Prostate gland (tissue), 2 donors: ENCODE measurements around the gene FBXW12. TPM values are rescaled to one million over a fixed set of nuclear protein-coding genes. Genes with fewer than 3 reads are reported as not detected.

Source experiments
- DNase-seq: peaks from one replicate; pipeline ENCODE4 v3.0.0-alpha.2; 2019; ENCODE audit warnings: low spot score
- H3K27ac ChIP-seq, 2 donors: fragments of 200-600 bp; sonication (generic); 2 replicates each; pipeline ENCODE4 v1.5.1; 2017 to 2019
- H3K27me3 ChIP-seq: fragments of 200-600 bp; sonication (generic); replicated peaks from 2 replicates; pipeline ENCODE4 v1.5.1; 2019; ENCODE audit not compliant: insufficient read depth
- H3K36me3 ChIP-seq, 2 donors: fragments of 200-600 bp; sonication (generic); 1 replicate in 1 of 2; 2 replicates in 1 of 2; pipeline versions ENCODE4 v1.5.1 to v1.8.1; 2017 to 2019
- H3K4me1 ChIP-seq: fragments of 200-600 bp; sonication (generic); replicated peaks from 2 replicates; pipeline ENCODE4 v1.5.1; 2019
- H3K4me3 ChIP-seq, 2 donors: fragments of 200-600 bp; sonication (generic); 2 replicates each; pipeline ENCODE4 v1.5.1; 2017 to 2019
- H3K9me3 ChIP-seq: fragments of 200-600 bp; sonication (generic); 2 replicates; pipeline ENCODE4 v1.5.1; 2017
- POLR2A ChIP-seq: fragments of 450-650 bp; IDR thresholded peaks from one replicate; pipeline ENCODE4 v1.6.1; 2016; ENCODE audit warnings: antibody characterized with exemption, mild to moderate bottlenecking
- POLR2AphosphoS5 ChIP-seq: sonication (generic); formaldehyde crosslinking; IDR thresholded peaks from one replicate; pipeline ENCODE4 v1.6.1; 2017; ENCODE audit warnings: antibody characterized with exemption
- WGBS: methylation state at CpG from one replicate; pipeline ENCODE4 v1.1.5; 2018; 5-methylcytosine and 5-hydroxymethylcytosine counted together
- intact Hi-C: fragments of 100-400 bp; cut with DNase I; formaldehyde crosslinking; loops from one replicate; pipeline ENCODE4 v1.14.2; 2022
- total RNA-seq, 2 donors: library from RNA; depleted of rRNA; stranded (reverse); fragments of >200 nt; gene quantifications; one replicate each; pipeline ENCODE4 v1.1.0, GENCODE V29; 2016
- TF ChIP-seq, protein P1 (sequence below), 4 experiments: fragments of 200-600 bp in 2 of 4; fragments of 450-650 bp in 2 of 4; sonication (generic) in 2 of 4; IDR thresholded peaks; 1 replicate in 3 of 4; 2 replicates in 1 of 4; pipeline ENCODE4 v1.5.1; 2016 to 2019; ENCODE audit warnings: antibody characterized with exemption in 4 of 4, mild to moderate bottlenecking in 2 of 4, moderate library complexity in 2 of 4

Gene FBXW12
- total RNA-seq, 2 donors from 2014 or later: 0.68 TPM; not detected in 1

DNA sequence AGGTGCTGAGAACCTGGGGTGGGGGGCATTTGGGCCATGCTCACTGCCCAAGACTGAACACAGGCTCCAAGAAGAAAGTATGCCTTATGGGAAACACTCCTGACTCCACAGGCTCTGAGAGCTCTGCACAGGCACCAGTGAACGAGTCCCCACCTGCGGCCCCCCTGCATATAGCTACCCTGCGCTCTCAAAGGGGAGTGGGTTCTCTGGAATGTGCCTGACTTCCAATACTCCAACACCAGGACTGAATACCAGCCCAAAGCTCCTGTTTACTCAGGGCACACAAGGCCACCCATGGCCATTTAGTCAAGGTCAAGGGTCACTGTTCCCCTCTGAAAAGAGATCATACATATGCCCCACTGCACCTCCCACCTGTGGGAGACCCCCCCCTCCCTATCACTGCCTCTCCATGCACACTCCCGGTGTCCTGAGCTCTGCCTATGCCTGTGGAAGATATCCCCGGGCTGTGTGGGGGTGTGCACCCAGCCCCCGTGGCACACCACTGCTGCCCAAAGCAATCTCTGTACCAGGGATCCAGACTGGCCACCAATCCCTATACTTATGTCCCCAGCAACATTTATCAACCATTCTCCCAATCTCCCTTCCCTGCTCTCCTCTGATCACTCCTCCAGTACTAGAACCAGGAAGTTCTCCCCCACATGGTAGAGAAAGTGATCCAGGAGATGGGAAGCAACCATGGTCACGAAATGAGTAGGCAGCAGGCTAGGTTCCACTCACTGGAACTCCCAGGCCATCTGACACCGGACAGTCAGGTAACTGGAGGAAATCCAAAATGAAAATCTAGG is 59.4 kb downstream of the FBXW12 start:
- Histone ChIP-seq H3K9me3 (no peaks in the 10 kb centered on the region), H3K27me3 (no peaks in the 10 kb centered on the region), H3K36me3 (no peaks in the 10 kb centered on the region), H3K4me1 (peaks cover 26% of the 10 kb centered on the region), H3K4me3 (no peak overlapping the region), H3K27ac (peak overlapping the region; percentile 90 to 96)
- intact Hi-C loops: loop anchor here (2.0 to 10.0 kb wide), 3 partner anchors 29 to 199 kb away; partner anchors contain the start of gene NME6
- 69% methylated on average over 8 of the region's 8 CpGs for whole genome bisulfite sequencing
- TF ChIP-seq, protein P1, sequence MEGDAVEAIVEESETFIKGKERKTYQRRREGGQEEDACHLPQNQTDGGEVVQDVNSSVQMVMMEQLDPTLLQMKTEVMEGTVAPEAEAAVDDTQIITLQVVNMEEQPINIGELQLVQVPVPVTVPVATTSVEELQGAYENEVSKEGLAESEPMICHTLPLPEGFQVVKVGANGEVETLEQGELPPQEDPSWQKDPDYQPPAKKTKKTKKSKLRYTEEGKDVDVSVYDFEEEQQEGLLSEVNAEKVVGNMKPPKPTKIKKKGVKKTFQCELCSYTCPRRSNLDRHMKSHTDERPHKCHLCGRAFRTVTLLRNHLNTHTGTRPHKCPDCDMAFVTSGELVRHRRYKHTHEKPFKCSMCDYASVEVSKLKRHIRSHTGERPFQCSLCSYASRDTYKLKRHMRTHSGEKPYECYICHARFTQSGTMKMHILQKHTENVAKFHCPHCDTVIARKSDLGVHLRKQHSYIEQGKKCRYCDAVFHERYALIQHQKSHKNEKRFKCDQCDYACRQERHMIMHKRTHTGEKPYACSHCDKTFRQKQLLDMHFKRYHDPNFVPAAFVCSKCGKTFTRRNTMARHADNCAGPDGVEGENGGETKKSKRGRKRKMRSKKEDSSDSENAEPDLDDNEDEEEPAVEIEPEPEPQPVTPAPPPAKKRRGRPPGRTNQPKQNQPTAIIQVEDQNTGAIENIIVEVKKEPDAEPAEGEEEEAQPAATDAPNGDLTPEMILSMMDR (IDR thresholded peaks at IDR 0.05): no peak
- TF ChIP-seq POLR2A (no peak), POLR2AphosphoS5 (no peak)
- DNase-seq: no peak

DNA sequence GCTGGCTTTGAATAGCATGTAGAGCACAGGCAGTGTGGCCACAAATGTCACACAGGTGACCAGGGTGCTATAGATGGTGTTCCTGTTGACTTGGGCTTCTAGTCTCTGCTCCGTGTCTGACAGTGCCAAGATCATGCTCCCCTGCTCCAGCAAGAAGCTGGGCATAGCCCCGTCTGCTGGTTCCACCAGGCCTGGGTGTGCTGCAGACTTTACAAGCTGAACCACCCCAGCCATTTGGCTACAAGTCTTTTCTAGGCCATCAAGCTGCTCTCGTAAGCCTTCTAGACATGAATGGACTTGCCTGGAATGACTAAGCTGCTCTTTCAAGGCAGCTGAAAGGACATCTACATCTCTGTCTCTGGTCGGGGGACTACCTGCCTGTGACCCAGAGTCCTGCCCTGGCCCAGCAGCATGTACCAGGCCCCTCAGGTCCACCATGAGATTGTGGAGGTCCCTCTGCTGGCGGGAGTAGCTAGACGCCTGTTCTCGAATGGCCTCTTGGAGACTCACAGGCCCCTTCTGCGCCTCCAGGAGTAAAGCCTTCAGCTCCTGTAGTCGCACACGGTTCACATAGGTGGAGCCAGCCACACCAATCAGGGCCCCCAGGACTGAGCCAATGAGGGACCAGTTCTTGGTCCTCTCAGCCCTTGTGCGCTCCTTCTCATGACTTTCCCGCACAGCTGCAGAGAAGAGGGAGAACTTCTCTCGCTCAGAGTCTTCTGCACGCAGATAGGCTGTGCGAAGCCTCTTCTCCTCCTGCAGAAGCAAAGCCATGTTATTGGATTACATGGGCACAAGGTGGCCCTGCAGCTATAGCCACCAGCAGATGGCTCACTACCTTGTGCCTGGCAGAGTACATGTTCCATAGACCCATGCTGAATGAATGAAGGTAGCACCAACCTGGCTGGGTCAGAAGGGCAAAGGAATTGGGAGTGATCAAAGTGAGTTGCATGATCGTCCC is 60.7 kb downstream of the FBXW12 start:
- Histone ChIP-seq H3K9me3 (no peaks in the 10 kb centered on the region), H3K36me3 (no peaks in the 10 kb centered on the region), H3K27me3 (no peaks in the 10 kb centered on the region), H3K4me1 (peaks cover 14% of the 10 kb centered on the region), H3K4me3 (no peak overlapping the region), H3K27ac (peak overlapping the region; percentile 90 to 96)
- intact Hi-C loops: loop anchor here (5.0 to 10.0 kb wide), 2 partner anchors 128 to 200 kb away; partner anchors contain the start of gene NME6
- 41% methylated on average over 16 of the region's 16 CpGs for WGBS
- TF ChIP-seq POLR2A: peak; percentile 35
- TF ChIP-seq, protein P1 (IDR thresholded peaks at IDR 0.05): no peak
- TF ChIP-seq POLR2AphosphoS5: peak; percentile 84
- DNase-seq: peak; percentile 76

DNA sequence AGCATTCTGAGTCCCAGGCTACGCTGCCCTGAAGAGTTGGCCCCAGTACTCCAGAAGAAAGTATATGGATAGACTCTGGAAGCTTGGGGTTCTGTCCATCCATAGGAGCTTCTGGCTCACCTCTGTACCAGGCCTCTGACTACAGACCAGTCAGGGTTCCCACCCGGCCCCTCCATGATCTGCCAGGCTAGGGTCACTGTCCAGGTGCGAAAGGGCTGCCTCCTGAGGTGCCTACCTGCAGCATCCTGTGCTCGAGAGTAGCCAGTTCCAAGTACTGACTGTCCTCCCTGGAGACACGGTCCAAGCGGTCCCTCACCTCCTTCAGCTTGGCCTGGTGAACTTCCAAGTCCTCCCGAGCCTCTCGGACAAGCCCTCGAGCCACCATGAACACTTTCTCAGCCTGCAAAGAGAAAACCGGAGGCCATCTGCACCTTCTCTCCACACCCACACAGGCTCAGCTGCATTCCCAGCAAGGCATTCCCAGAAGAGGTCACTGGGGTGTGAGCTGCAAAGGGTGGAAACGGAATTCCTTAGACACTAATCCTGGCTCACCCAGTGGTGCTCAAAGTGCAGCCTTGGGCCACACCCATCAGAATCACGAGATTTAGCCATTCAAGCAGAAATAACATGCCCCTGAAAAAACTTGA is 61.6 kb downstream of the FBXW12 start:
- H3K4me3 ChIP-seq: no peak overlapping the region
- intact Hi-C loops: loop anchor here (5.0 to 10.0 kb wide), 2 partner anchors 129 to 201 kb away; partner anchors contain the start of gene NME6
- WGBS: 75% methylated on average over 12 of the region's 12 CpGs
- TF ChIP-seq POLR2AphosphoS5 (no peak), POLR2A (no peak)
- TF ChIP-seq, protein P1 (IDR thresholded peaks at IDR 0.05): no peak
- H3K27ac ChIP-seq: peak overlapping the region; percentile 31 to 96
- H3K27me3 ChIP-seq: no peaks in the 10 kb centered on the region
- peaks cover 7% of the 10 kb centered on the region for H3K4me1 ChIP-seq
- no peaks in the 10 kb centered on the region for H3K36me3 ChIP-seq
- DNase-seq: no peak
- no peaks in the 10 kb centered on the region for H3K9me3 ChIP-seq

DNA sequence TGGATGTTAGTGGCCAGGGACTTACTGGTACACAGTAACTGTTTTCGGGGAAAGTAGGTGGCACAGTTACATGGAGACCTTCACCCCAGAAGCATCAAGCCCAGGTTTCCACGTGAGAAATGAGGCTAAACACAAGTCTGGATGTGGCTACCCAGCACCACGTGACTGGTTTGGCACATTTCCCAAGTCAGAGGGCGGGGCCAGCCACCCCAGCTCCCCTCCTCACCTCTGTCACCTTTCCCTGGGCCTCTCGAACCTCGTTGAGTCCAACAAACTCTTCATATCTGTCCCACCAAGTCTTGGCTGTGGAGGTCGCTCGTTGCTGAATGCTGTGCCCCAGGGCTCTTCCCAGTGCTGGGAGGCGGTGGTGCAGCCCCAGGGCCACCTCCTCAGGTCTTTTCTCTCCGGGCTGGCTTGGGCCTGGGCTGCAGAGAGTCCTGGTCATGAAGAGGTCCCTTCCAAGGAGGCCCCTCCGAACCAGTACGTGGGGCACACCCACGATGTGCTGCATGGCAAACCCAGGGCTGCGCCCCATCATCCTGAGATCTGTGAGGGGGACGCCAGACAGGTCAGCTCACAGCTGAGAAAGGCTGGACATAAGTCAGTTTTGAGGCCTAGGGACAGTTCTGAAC is 62.7 kb downstream of the FBXW12 start:
- intact Hi-C loops: loop anchor here (1.0 to 10.0 kb wide), 4 partner anchors 36 to 242 kb away; partner anchors contain the start of gene NME6
- Histone ChIP-seq H3K4me1 (peaks cover 7% of the 10 kb centered on the region), H3K9me3 (no peaks in the 10 kb centered on the region), H3K27ac (peak overlapping the region in 1 of 2 donors; percentile 25), H3K4me3 (no peak overlapping the region), H3K36me3 (no peaks in the 10 kb centered on the region), H3K27me3 (no peaks in the 10 kb centered on the region)
- no peak for DNase-seq
- TF ChIP-seq POLR2A (no peak), POLR2AphosphoS5 (no peak)
- TF ChIP-seq, protein P1 (IDR thresholded peaks at IDR 0.05): no peak
- WGBS: 66% methylated on average over 14 of the region's 15 CpGs
